ENCODE measurements around the gene ARHGAP26. TPM values are rescaled to one million over a fixed set of nuclear protein-coding genes. Genes with fewer than 3 reads are reported as not detected.
"Not testable (repeated sequence)": the region's sequence is repeated elsewhere in the genome, so short reads cannot be mapped to it uniquely, and the experiment has no call there.

The ARHGAP26 gene
- total and polyA plus RNA-seq, 4 experiments from 2014 or later, result 2.0 to 22.7 (median 17.3) TPM

DNA sequence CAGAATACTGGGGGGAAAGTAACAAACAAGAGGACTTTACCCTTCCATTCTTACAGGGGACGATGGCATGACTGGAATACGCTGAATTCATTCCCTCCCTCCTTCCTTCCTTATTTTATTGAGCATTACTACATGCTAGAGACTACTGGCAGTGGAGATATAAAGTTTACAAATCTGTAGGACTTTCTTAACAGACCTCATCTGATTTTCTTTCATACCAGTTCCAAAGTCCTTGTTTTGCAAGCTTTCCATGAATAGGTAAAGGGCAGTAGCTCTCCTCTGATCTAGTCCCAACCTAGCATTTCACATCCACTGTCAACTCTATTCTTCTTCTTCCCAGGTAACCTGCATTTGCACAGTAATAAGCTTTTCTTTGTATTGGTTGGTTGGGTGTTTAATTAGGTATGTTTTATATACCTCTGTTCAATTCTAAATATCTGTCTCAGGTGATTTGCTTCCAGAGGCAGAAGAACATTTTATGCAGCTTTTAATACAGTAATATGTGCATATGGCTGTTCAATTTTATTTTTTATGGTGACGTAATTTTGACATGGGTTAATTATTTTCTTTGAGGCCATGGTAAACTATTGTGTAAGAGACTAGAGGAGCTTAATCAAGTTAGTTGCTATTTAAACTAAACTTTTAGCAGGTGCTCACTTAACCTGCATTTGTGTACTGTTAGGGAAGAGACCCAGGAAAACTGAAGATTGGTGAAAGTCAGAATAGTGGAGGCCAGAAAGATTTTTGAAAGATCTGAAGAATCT lies 150.9 kb downstream of the ARHGAP26 start:
- CTCF ChIA-PET (ENCODE audit: partially characterized antibody), result interaction anchor here (0.8 to 6.7 kb wide), 18 partner anchors 8 to 1271 kb away, joined by 3 to 87 read pairs (median 5); partner anchors contain the start of gene NR3C1
- H3K36me3 Mint-ChIP-seq, result peaks cover 3 to 12% of the 10 kb centered on the region in 2 donors
- H3K4me3 ChIP-seq (ENCODE audit: low read length in 2 of 2), result no peak overlapping the region
- H3K4me3 Mint-ChIP-seq, result no peak overlapping the region
- no peak for DNase-seq
- H3K27ac ChIP-seq (ENCODE audit: low read depth, low read length), result no peak overlapping the region
- H3K27me3 ChIP-seq (ENCODE audit: insufficient read depth, low read length), result no peaks in the 10 kb centered on the region
- POLR2A ChIA-PET (ENCODE audit: partially characterized antibody), result interaction anchor here (2.7 to 3.7 kb wide), 2 partner anchors 81 to 88 kb away, joined by 16 to 20 read pairs; no protein-coding TSS in a partner anchor
- H3K4me1 ChIP-seq (ENCODE audit: insufficient read depth, low read length), result peaks cover 10% of the 10 kb centered on the region
- no peaks in the 10 kb centered on the region for H3K9me3 ChIP-seq (ENCODE audit: control insufficient read depth in 1 of 2, low read length in 2 of 2)
- intact Hi-C loops (cut with micrococcal nuclease), result loop anchor here (5.0 kb wide), 1 partner anchor 1221 kb away; no protein-coding TSS in a partner anchor
- H3K27ac Mint-ChIP-seq, result peak overlapping the region in 4 of 7 donors; percentile 15 to 69 (median 42)
- no peaks in the 10 kb centered on the region for H3K9me3 Mint-ChIP-seq
- peaks cover 17 to 30% (median 24%) of the 10 kb centered on the region in 4 donors for H3K4me1 Mint-ChIP-seq
- H3K27me3 Mint-ChIP-seq, result no peaks in the 10 kb centered on the region
- H3K36me3 ChIP-seq (ENCODE audit: insufficient read depth, low read length), result no peaks in the 10 kb centered on the region

GRCh38 chr5:142922223-142922952 lies 152.2 kb downstream of the ARHGAP26 start:
- intact Hi-C loops (cut with micrococcal nuclease), result loop anchor here (1.0 to 5.0 kb wide), 5 partner anchors 43 to 1220 kb away; no protein-coding TSS in a partner anchor
- peak in 4 of 5 donors; percentile 9 to 32 (median 20) for DNase-seq
- Mint-ChIP-seq H3K9me3 (no peaks in the 10 kb centered on the region), H3K36me3 (peaks cover 0 to 14% of the 10 kb centered on the region in 2 donors), H3K27me3 (no peaks in the 10 kb centered on the region), H3K27ac (peak overlapping the region in 4 of 7 donors; percentile 19 to 60 (median 27)), H3K4me1 (peaks cover 19 to 34% (median 28%) of the 10 kb centered on the region in 4 donors), H3K4me3 (no peak overlapping the region)
- ChIA-PET POLR2A (ENCODE audit: partially characterized antibody) (interaction anchor here (1.0 to 3.7 kb wide), 4 partner anchors 80 to 481 kb away, joined by 3 to 20 read pairs (median 12); partner anchors contain the start of gene NR3C1), CTCF (ENCODE audit: partially characterized antibody) (interaction anchor here (0.8 to 6.7 kb wide), 19 partner anchors 9 to 1270 kb away, joined by 3 to 87 read pairs (median 5); partner anchors contain the start of gene NR3C1)
- Histone ChIP-seq H3K9me3 (ENCODE audit: control insufficient read depth in 1 of 2, low read length in 2 of 2) (no peaks in the 10 kb centered on the region), H3K27ac (ENCODE audit: low read depth, low read length) (no peak overlapping the region), H3K36me3 (ENCODE audit: insufficient read depth, low read length) (no peaks in the 10 kb centered on the region), H3K27me3 (ENCODE audit: insufficient read depth, low read length) (no peaks in the 10 kb centered on the region), H3K4me3 (ENCODE audit: low read length in 2 of 2) (no peak overlapping the region), H3K4me1 (ENCODE audit: insufficient read depth, low read length) (peaks cover 10% of the 10 kb centered on the region)

DNA sequence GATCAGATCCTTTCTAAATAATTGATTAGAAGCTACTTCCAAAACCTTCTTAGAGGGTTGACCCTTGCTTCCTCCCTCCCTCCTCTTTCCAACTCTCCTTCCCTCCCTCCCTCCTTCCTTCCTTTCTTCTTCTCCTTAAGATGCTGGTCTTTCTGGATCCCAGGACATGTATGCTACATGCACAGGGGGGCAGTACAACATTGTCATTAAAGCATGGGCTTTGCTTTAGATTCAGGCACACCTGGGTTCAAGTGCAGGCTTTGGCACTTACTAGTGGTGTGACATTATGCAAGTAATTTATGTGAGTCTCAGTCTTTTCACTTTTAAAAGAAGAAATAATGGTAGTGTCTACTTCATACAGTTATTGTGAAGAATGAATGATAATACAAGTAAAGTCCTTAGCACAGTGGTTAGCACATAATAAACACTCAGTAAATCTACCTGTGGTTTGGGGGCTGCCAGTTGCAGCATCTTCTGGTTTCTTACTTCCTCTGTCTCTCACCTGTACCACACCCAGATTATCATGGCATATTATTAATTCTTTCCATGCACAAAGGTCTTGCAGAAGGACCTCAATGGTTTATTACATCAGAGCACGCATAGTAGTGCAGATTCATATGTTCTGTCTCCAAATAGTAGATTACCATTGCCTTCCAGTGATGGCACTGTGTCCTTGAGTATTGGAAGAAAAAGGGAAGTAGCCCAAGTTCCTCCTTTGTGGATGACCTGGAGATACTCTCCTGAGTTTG lies 154.1 kb downstream of the ARHGAP26 start:
- Mint-ChIP-seq H3K9me3 (no peaks in the 10 kb centered on the region), H3K36me3 (peaks cover 0 to 11% of the 10 kb centered on the region in 2 donors), H3K27me3 (no peaks in the 10 kb centered on the region), H3K4me3 (peak overlapping the region in 1 of 8 donors; percentile 29), H3K27ac (peak overlapping the region in 4 of 7 donors; percentile 1 to 76 (median 6)), H3K4me1 (peaks cover 19 to 39% (median 32%) of the 10 kb centered on the region in 4 donors)
- Histone ChIP-seq H3K4me1 (ENCODE audit: insufficient read depth, low read length) (peaks cover 10% of the 10 kb centered on the region), H3K4me3 (ENCODE audit: low read length in 2 of 2) (no peak overlapping the region), H3K27me3 (ENCODE audit: insufficient read depth, low read length) (no peaks in the 10 kb centered on the region), H3K36me3 (ENCODE audit: insufficient read depth, low read length) (no peaks in the 10 kb centered on the region), H3K9me3 (ENCODE audit: control insufficient read depth in 1 of 2, low read length in 2 of 2) (no peaks in the 10 kb centered on the region), H3K27ac (ENCODE audit: low read depth, low read length) (no peak overlapping the region)
- CTCF ChIA-PET (ENCODE audit: partially characterized antibody), result interaction anchor here (0.6 to 6.7 kb wide), 15 partner anchors 8 to 1266 kb away, joined by 3 to 87 read pairs (median 4); partner anchors contain the start of gene NR3C1
- POLR2A ChIA-PET (ENCODE audit: partially characterized antibody), result interaction anchor here (1.0 to 3.7 kb wide), 3 partner anchors 78 to 480 kb away, joined by 3 to 20 read pairs (median 15); partner anchors contain the start of gene NR3C1
- intact Hi-C loops (cut with micrococcal nuclease), result loop anchor here (1.0 to 5.0 kb wide), 3 partner anchors 78 to 1268 kb away; no protein-coding TSS in a partner anchor
- no peak for DNase-seq

DNA sequence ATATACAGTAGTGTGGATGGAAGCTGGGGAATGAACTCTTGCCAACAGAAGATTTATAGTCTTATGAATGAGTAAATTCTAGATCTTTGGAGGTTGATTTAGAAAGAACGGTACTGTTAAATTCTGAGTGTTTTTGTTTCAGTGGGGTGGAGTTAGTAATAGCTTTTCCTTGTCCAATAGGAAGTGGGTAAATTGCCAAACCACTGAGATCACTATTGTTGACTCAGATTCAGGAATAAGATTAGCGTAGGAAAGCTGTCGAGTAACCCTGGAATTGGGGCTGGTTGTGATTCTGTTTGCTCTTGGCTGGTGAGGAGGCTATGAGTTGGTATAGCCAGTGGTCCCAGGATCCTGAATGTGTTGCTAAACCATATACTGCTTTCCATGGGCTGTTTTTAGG lies 155.6 kb downstream of the ARHGAP26 start:
- H3K27ac ChIP-seq (ENCODE audit: low read depth, low read length), result no peak overlapping the region

GRCh38 chr5:142926549-142926948 lies 156.4 kb downstream of the ARHGAP26 start:
- Histone ChIP-seq H3K4me3 (ENCODE audit: low read length in 2 of 2) (no peak overlapping the region), H3K27me3 (ENCODE audit: insufficient read depth, low read length) (no peaks in the 10 kb centered on the region), H3K27ac (ENCODE audit: low read depth, low read length) (no peak overlapping the region), H3K9me3 (ENCODE audit: control insufficient read depth in 1 of 2, low read length in 2 of 2) (no peaks in the 10 kb centered on the region), H3K36me3 (ENCODE audit: insufficient read depth, low read length) (no peaks in the 10 kb centered on the region), H3K4me1 (ENCODE audit: insufficient read depth, low read length) (peaks cover 10% of the 10 kb centered on the region)
- H3K36me3 Mint-ChIP-seq, result peaks cover 1 to 28% of the 10 kb centered on the region in 2 donors
- H3K4me3 Mint-ChIP-seq, result no peak overlapping the region
- ChIA-PET CTCF (ENCODE audit: partially characterized antibody) (interaction anchor here (0.5 to 6.7 kb wide), 7 partner anchors 72 to 899 kb away, joined by 3 to 87 read pairs (median 6); no protein-coding TSS in a partner anchor), POLR2A (ENCODE audit: partially characterized antibody) (interaction anchor here (1.1 to 2.0 kb wide), 2 partner anchors 76 to 82 kb away, joined by 4 to 9 read pairs; no protein-coding TSS in a partner anchor)
- peaks cover 21 to 52% (median 40%) of the 10 kb centered on the region in 4 donors for H3K4me1 Mint-ChIP-seq
- no peaks in the 10 kb centered on the region for H3K9me3 Mint-ChIP-seq
- H3K27ac Mint-ChIP-seq, result peak overlapping the region in 3 of 7 donors; percentile 0 to 20 (median 1)
- DNase-seq, result no peak
- intact Hi-C loops (cut with micrococcal nuclease), result no loop called here
- no peaks in the 10 kb centered on the region for H3K27me3 Mint-ChIP-seq

More for the DNA sequence above, 155.6 kb downstream of the ARHGAP26 start:
- peaks cover 21 to 52% (median 40%) of the 10 kb centered on the region in 4 donors for H3K4me1 Mint-ChIP-seq
- DNase-seq, result no peak
- Histone ChIP-seq H3K36me3 (ENCODE audit: insufficient read depth, low read length) (no peaks in the 10 kb centered on the region), H3K27me3 (ENCODE audit: insufficient read depth, low read length) (no peaks in the 10 kb centered on the region), H3K4me3 (ENCODE audit: low read length in 2 of 2) (no peak overlapping the region), H3K4me1 (ENCODE audit: insufficient read depth, low read length) (peaks cover 10% of the 10 kb centered on the region), H3K9me3 (ENCODE audit: control insufficient read depth in 1 of 2, low read length in 2 of 2) (no peaks in the 10 kb centered on the region)
- H3K9me3 Mint-ChIP-seq, result no peaks in the 10 kb centered on the region
- ChIA-PET CTCF (ENCODE audit: partially characterized antibody) (interaction anchor here (1.2 to 6.7 kb wide), 13 partner anchors 18 to 900 kb away, joined by 3 to 87 read pairs (median 4); partner anchors contain the start of gene NR3C1), POLR2A (ENCODE audit: partially characterized antibody) (interaction anchor here (1.1 to 2.0 kb wide), 3 partner anchors 76 to 83 kb away, joined by 4 to 15 read pairs (median 9); no protein-coding TSS in a partner anchor)
- no peak overlapping the region for H3K4me3 Mint-ChIP-seq
- H3K27me3 Mint-ChIP-seq, result no peaks in the 10 kb centered on the region
- peak overlapping the region in 3 of 7 donors; percentile 3 to 81 (median 7) for H3K27ac Mint-ChIP-seq
- H3K36me3 Mint-ChIP-seq, result peaks cover 1 to 23% of the 10 kb centered on the region in 2 donors
- intact Hi-C loops (cut with micrococcal nuclease), result loop anchor here (2.0 kb wide), 1 partner anchor 77 kb away; no protein-coding TSS in a partner anchor

GRCh38 chr5:142928999-142929398 lies 158.8 kb downstream of the ARHGAP26 start:
- H3K27me3 Mint-ChIP-seq; H3K9me3 ChIP-seq (ENCODE audit: control insufficient read depth in 1 of 2, low read length in 2 of 2); H3K36me3 ChIP-seq (ENCODE audit: insufficient read depth, low read length); H3K4me3 ChIP-seq (ENCODE audit: low read length in 2 of 2); H3K27ac ChIP-seq (ENCODE audit: low read depth, low read length); H3K4me3 Mint-ChIP-seq; H3K9me3 Mint-ChIP-seq; H3K27me3 ChIP-seq (ENCODE audit: insufficient read depth, low read length); H3K4me1 ChIP-seq (ENCODE audit: insufficient read depth, low read length); POLR2A ChIA-PET (ENCODE audit: partially characterized antibody); intact Hi-C loops (cut with micrococcal nuclease); DNase-seq: not testable (repeated sequence)
- Mint-ChIP-seq H3K36me3 (peaks cover 12 to 45% of the 10 kb centered on the region in 2 donors), H3K27ac (peak overlapping the region in 3 of 7 donors; percentile 0 to 93 (median 60)), H3K4me1 (peaks cover 16 to 45% (median 35%) of the 10 kb centered on the region in 4 donors)
- CTCF ChIA-PET (ENCODE audit: partially characterized antibody), result interaction anchor here (1.1 to 1.3 kb wide), 2 partner anchors 73 to 896 kb away, joined by 4 to 8 read pairs; no protein-coding TSS in a partner anchor
